Smooth muscle cell (in vitro differentiated cells): ENCODE results near the gene WDR88. TPM values are rescaled to one million over a fixed set of nuclear protein-coding genes. Genes with fewer than 3 reads are reported as not detected.
"Not testable (repeated sequence)": the region's sequence is repeated elsewhere in the genome, so short reads cannot be mapped to it uniquely, and the experiment has no call there.

ENCODE experiments used
- DNase-seq: peaks from one replicate; lab custom pipeline; 2025; ENCODE audit not compliant: unreplicated experiment; lab: John Stamatoyannopoulos, UW
- H2AFZ ChIP-seq: fragments of 200-600 bp; sonication (generic); 2 replicates; pipeline ENCODE4 v1.6.0; 2016; ENCODE audit warnings: antibody characterized with exemption, low read depth, mild to moderate bottlenecking
- H3F3A ChIP-seq: fragments of 200-600 bp; sonication (generic); 2 replicates; pipeline ENCODE4 v1.6.0; 2017; ENCODE audit warnings: antibody characterized with exemption, low read depth
- H3K27ac ChIP-seq: fragments of 200-600 bp; sonication (generic); 2 replicates; pipeline ENCODE4 v1.5.1; 2016; ENCODE audit warnings: low read depth, mild to moderate bottlenecking
- H3K27me3 ChIP-seq: fragments of 200-600 bp; sonication (generic); 2 replicates; pipeline ENCODE4 v1.6.1; 2016; ENCODE audit warnings: low read depth, mild to moderate bottlenecking
- H3K36me3 ChIP-seq: fragments of 200-600 bp; sonication (generic); 2 replicates; pipeline ENCODE4 v1.5.1; 2016; ENCODE audit warnings: low read depth
- H3K4me1 ChIP-seq: fragments of 200-600 bp; sonication (generic); 2 replicates; pipeline ENCODE4 v1.5.1; 2016; ENCODE audit warnings: low read depth
- H3K4me2 ChIP-seq: fragments of 200-600 bp; sonication (generic); 2 replicates; pipeline ENCODE4 v1.6.0; 2016; ENCODE audit warnings: mild to moderate bottlenecking
- H3K4me3 ChIP-seq: fragments of 200-600 bp; sonication (generic); 2 replicates; pipeline ENCODE4 v1.5.1; 2016; ENCODE audit warnings: mild to moderate bottlenecking
- H3K79me2 ChIP-seq: fragments of 200-600 bp; sonication (generic); 2 replicates; pipeline ENCODE4 v1.6.0; 2016; ENCODE audit warnings: low read depth, mild to moderate bottlenecking
- H3K9ac ChIP-seq: fragments of 200-600 bp; sonication (generic); 2 replicates; pipeline ENCODE4 v1.6.0; 2016; ENCODE audit warnings: low read depth
- H3K9me3 ChIP-seq: fragments of 200-600 bp; sonication (generic); replicated peaks from 2 replicates; pipeline ENCODE4 v1.5.1; 2016; ENCODE audit warnings: low read depth
- H4K20me1 ChIP-seq: fragments of 200-600 bp; sonication (generic); 2 replicates; pipeline ENCODE4 v1.6.0; 2016; ENCODE audit warnings: low read depth
- CTCF ChIP-seq: fragments of 200-600 bp; sonication (generic); IDR thresholded peaks from 2 replicates; pipeline ENCODE4 v1.5.1; 2017; ENCODE audit warnings: borderline replicate concordance, mild to moderate bottlenecking, antibody characterized with exemption; ENCODE audit not compliant: insufficient read depth, poor library complexity, severe bottlenecking
- WGBS: methylation state at CpG from one replicate; pipeline ENCODE4 v1.1.7; 2016; ENCODE audit warnings: low lambda C conversion rate; 5-methylcytosine and 5-hydroxymethylcytosine counted together
- polyA plus RNA-seq: library from polyadenylated mRNA; unstranded; fragments of >200 nt; fragmentation: Nextera tagmentation; extraction: Ambion mirVana; gene quantifications from 2 replicates; pipeline ENCODE4 v1.2.1, GENCODE V29; 2016
- total RNA-seq: library from RNA; depleted of rRNA; stranded (reverse); fragments of >200 nt; gene quantifications from 2 replicates; pipeline ENCODE4 v1.2.3, GENCODE V29; 2014

Gene WDR88
- total and polyA plus RNA-seq, 2 experiments from 2014 or later = not detected

DNA sequence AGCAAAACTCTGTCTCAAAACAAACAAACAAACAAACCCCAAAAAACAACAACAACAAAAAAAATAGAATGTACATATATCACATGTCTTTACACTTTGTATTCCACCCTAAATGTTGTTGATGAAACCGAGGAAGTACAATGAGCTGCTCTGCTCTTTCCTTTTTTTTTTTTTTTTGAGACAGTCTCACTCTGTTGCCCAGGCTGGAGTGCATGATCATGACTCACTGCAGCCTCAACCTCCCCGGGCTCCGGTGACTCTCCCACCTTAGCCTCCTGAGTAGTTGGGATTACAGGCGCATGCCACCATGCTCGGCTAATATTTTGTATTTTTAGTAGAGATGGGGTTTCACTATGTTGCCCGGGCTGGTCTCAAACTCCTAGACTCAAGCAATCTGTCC is 31.6 kb downstream of the WDR88 start:
- Histone ChIP-seq H3K27me3 (no peaks in the 10 kb centered on the region), H3K4me1 (no peaks in the 10 kb centered on the region), H4K20me1 (no peaks in the 10 kb centered on the region), H2AFZ (no peak overlapping the region), H3K9me3 (no peaks in the 10 kb centered on the region), H3K4me2 (no peak overlapping the region), H3K27ac (no peak overlapping the region), H3K4me3 (no peak overlapping the region), H3K79me2 (no peaks in the 10 kb centered on the region), H3K36me3 (no peaks in the 10 kb centered on the region), H3F3A (no peaks in the 10 kb centered on the region), H3K9ac (no peak overlapping the region)
- no peak for DNase-seq
- WGBS = 91% methylated on average over 6 of the region's 6 CpGs
- no peak for TF ChIP-seq CTCF

DNA sequence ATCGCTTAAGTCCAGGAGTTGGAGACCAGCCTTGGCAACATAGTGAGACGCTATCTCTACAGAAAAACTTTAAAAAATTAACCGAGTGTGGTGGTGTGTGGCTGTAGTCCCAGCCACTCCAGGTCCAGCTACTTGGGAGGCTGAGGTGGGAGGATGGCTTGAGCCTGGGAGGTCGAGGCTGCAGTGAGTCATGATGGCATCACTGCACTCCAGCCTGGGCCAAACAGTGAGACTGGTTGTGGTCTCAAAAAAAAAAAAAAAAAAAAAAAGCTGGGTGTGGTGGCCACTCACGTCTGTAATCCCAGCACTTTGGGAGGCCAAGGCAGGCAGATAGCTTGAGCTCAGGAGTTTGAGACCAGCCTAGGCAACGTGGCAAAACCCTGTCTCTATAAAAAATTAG is 34.1 kb downstream of the WDR88 start:
- H3K4me3 ChIP-seq, H2AFZ ChIP-seq, H3K36me3 ChIP-seq, H3K9me3 ChIP-seq, H3F3A ChIP-seq, H4K20me1 ChIP-seq, DNase-seq, H3K27ac ChIP-seq, H3K4me2 ChIP-seq, H3K27me3 ChIP-seq, H3K79me2 ChIP-seq, H3K9ac ChIP-seq, H3K4me1 ChIP-seq: not testable (repeated sequence)
- WGBS = 80% methylated on average over 5 of the region's 6 CpGs

DNA sequence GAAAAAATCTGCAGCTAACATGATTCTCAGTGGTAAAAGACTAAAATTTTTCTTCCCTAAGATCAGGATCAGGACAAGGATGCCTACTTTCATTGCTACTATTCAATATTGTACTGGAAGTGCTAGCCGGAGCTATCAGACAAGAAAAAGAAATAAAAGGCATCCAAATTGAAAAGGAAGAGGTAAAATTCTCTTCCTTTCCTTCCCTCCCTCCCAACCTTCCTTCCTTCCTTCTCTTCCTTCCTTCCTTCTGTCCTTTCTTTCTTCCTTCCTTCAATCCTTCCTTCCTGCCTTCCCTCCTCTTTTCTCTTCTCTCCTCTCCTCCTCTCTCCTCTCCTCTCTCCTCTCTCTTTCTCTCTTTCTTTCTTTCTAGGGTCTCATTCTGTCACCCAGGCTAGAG is 35.5 kb downstream of the WDR88 start:
- no peak for TF ChIP-seq CTCF
- Histone ChIP-seq H3K27me3 (no peaks in the 10 kb centered on the region), H3K4me2 (no peak overlapping the region), H4K20me1 (peaks cover 4% of the 10 kb centered on the region), H3K9ac (no peak overlapping the region), H3K4me1 (no peaks in the 10 kb centered on the region), H3K27ac (no peak overlapping the region), H3K4me3 (no peak overlapping the region), H3K79me2 (no peaks in the 10 kb centered on the region), H2AFZ (no peak overlapping the region), H3K9me3 (no peaks in the 10 kb centered on the region), H3F3A (no peaks in the 10 kb centered on the region), H3K36me3 (no peaks in the 10 kb centered on the region)
- DNase-seq = no peak
- WGBS = 95% methylated on average over 1 of the region's 1 CpG

- TF ChIP-seq CTCF = no peak
- H4K20me1 ChIP-seq = peaks cover 4% of the 10 kb centered on the region
- H3K27me3 ChIP-seq = no peaks in the 10 kb centered on the region
- no peak overlapping the region for H3K4me3 ChIP-seq
- 93% methylated on average over 1 of the region's 1 CpG for whole genome bisulfite sequencing
- no peaks in the 10 kb centered on the region for H3F3A ChIP-seq
- H3K36me3 ChIP-seq = no peaks in the 10 kb centered on the region
- no peak overlapping the region for H3K27ac ChIP-seq
- H3K4me2 ChIP-seq = no peak overlapping the region
- no peak overlapping the region for H3K9ac ChIP-seq
- H3K9me3 ChIP-seq = no peaks in the 10 kb centered on the region
- no peak overlapping the region for H2AFZ ChIP-seq
- DNase-seq = no peak
- H3K79me2 ChIP-seq = no peaks in the 10 kb centered on the region
- peaks cover 5% of the 10 kb centered on the region for H3K4me1 ChIP-seq
Observed at GRCh38 chr19:33168528-33168927, 36.6 kb downstream of the WDR88 start.
